ENCODE data around the gene LHFPL3.
"Not testable (repeated sequence)": the region's sequence is repeated elsewhere in the genome, so short reads cannot be mapped to it uniquely, and the experiment has no call there.

LHFPL3 gene

GRCh38 chr7:104903846-104904245, 575.4 kb downstream of the LHFPL3 start:
- DNase-seq = no peak

GRCh38 chr7:104906032-104906431, 577.6 kb downstream of the LHFPL3 start:
- DNase-seq = no peak

- DNase-seq = no peak
Measured at GRCh38 chr7:104906556-104906955, 578.2 kb downstream of the LHFPL3 start.

DNA sequence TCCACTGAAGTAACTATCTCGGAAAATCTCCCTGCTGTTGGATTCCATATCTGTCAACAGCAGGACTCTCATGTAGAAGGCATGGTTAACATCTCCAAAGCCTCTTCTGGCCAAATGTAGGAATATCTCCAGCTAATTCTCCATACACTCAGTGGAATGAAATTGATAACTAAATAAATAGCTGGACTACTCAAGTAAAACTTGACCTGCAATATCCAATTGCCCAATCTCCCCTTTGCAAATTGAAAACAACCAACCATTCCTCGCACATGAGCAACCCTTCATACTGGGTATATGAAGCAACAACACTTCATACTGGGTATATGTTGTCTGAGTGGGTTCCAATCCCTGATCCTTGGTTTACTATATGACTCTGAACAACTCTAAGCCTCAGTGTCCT, 580.2 kb downstream of the LHFPL3 start:
- no peak for DNase-seq

GRCh38 chr7:104909096-104909495, 580.7 kb downstream of the LHFPL3 start:
- no peak for DNase-seq

GRCh38 chr7:104914421-104914820, 586.0 kb downstream of the LHFPL3 start:
- no peak for DNase-seq

- no peak for DNase-seq
Measured at GRCh38 chr7:104921596-104921995, 593.2 kb downstream of the LHFPL3 start.

DNA sequence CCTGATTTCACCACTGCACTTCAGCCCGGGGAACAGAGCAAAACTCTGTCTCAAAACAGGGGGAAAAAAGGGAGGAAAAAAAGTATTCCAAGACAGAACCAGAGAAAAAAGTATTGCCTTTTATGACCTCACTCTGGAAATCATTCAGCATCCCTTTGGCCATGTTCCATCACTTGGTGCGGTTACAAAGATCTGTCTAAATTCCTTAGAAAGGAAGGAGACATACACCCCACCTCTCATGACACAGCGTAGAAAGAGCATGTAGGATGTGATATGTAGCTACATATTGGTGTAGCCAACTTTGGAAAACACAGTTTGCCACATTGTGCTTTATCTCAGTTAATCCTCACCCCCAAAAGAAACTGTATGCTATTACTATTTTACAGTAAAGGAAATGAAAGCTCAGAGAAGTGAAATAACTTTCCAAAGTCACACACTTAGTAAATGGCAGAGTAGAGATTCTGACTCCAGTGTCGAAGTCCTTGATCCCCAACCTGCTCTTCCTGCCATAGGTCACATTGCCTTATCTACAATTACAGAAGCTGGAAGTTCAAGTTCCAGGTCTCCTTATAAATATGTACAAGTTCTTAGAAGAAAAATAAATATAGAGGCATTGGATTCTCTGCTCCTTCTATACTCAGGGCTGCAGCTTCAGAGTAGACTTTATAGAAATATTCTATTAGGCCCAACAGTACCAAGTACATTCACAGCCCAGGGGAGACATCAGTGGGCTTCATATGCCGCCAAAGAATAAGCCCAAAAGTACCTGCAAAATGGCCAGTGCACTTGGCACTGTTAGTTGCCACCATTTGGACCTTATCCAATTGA, 594.0 kb downstream of the LHFPL3 start:
- no peak for DNase-seq

DNA sequence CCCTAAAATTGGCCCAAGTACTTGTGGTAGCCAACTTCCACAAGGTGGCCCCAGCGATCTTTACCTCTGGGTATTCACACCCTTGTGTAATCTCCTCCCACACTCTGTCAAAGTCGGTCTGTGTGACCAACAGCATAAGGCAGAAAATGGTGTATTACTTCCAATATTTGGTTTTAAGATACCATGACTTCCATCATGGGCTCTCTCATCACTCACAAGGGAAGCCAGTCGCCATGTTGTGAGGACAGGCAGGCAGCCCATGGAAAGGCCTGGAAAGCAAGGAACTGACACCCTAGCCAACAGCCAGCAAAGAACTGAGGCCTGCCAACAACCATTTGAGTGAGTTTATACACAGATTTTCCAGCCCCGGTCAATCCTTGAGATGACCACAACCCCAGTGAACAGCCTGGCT, 594.6 kb downstream of the LHFPL3 start:
- DNase-seq = peak; percentile 75

- not testable (repeated sequence) for DNase-seq
Measured at GRCh38 chr7:104926189-104926588, 597.8 kb downstream of the LHFPL3 start.

- DNase-seq = no peak
Measured at GRCh38 chr7:104926601-104927041, 598.2 kb downstream of the LHFPL3 start.

- DNase-seq = no peak
Measured at GRCh38 chr7:104927055-104927454, 598.7 kb downstream of the LHFPL3 start.

- no peak for DNase-seq
Measured at GRCh38 chr7:104928721-104929400, 600.5 kb downstream of the LHFPL3 start.

- no peak for DNase-seq
Measured at GRCh38 chr7:104929921-104930320, 601.5 kb downstream of the LHFPL3 start.

DNA sequence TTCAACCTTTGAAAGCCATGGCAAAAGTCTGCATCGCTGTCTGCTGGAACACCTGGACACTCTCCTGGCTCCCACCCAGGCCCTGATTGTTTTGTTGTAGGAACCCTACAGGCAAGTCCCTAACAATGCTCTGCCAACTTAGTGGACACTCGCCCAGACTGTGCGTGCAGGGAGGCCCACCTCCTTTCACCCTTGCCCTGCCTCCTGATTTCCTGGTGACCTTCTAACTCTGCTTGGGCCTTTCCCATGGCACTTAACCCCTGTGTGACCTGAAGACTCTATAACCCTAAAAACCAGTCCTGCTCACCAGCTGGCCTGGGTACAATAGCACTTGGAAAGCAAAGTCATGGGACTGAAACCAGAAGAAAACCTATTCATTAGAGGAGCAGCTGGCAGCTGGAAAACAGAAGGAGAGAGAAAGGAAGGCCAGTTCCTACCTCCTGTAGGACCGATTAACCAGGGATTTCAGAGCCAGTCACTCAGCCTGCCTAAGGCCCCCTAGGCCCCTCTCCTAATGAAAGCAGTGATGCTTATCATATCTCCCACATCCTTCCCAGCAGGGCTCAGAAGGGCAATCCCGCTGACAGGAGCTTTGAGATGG, 602.9 kb downstream of the LHFPL3 start:
- no peak for DNase-seq

DNA sequence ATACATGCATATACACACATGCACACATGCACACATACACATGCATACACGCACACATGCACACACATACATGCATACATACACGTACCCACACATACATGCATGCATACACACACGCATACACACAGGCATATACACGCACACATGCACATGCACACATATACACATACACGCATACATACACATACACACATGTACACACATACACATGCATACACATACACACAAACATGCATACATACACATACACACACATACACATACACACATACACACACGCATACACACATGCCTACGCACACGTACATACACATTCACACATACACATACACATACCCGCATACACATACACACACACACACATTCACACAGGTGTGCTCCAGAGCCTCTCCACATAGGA, 604.6 kb downstream of the LHFPL3 start:
- DNase-seq = no peak

DNA sequence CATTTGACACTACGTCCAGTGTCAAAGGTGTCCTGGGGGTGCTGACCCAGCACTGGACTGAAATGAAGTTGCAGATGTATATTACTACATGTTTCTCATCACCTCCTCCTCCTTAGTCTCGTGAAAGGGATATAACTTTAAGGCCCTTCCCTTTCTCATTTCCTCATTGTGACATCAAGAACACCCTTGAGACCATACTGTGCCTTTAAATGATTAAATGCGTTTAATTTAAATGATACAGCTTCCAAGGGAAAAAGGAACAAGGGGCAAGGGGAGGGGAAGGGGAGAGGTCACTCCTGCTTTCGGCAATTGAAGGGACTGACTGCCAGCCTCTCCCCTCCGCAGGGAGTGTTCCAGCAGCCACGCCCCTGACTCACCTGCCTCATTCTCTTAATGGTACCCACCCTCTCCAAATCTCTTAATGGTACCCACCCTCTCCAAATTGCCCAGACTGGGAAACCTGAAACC, 605.2 kb downstream of the LHFPL3 start:
- no peak for DNase-seq

DNA sequence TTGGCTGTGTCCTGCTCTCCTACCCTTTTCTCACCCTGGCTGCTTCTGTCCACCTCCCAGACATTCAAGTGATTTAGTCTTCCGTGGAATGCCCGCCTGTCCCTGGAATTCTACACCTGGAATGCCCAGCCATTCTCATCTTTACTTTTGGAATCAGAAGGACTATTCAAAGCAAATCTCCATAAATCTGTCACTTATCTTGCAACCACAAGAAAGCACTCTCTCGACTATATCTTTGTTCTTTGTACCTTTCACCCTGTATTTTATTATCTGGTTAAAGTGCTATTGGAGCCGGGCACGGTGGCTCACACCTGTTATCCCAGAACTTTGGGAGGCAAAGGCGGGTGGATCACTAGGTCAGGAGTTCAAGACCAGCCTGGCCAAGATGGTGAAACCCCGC, 606.3 kb downstream of the LHFPL3 start:
- no peak for DNase-seq

DNA sequence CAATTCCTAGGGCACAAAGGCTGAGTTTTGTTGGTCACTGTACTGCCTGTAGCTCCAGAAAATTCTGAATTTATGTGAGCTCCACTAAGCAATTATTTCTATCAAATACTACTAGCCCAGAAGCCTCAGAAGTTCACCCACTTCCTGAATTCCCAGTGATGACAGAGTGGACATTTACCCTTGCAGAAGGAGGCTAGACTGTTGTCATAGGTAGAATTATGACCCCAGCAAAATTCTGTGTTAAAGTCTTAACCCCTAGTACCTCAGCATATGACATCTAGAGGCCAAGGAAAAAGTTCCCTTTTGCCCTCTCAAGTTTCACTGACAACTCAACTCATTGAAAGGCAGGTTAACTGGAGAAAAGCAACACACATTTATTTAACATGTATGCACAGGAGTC, 606.9 kb downstream of the LHFPL3 start:
- DNase-seq = no peak

DNA sequence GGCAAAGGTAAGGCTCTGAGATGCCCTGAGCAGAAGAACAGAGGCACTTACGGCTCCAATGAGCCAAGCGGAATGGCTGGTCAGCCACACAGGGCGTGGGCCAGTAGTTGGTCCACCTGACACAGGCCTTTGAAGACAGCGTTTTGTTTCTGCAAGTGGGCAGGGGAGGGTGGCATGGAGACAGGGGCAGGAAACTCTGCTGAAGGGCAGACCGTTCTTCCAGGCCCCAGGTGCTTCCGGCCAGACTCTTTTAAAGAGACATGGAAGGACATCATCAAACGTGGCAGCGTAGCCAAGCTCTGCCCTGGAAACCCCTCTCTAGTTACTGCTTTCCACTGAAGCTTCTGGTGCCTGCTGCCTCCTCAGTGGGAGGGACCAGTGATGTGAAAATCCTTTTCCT, 608.1 kb downstream of the LHFPL3 start:
- DNase-seq = no peak

GRCh38 chr7:104937489-104937888, 609.1 kb downstream of the LHFPL3 start:
- DNase-seq = not testable (repeated sequence)

- no peak for DNase-seq
Measured at GRCh38 chr7:104938741-104939390, 610.5 kb downstream of the LHFPL3 start.

GRCh38 chr7:104940023-104940710, 611.8 kb downstream of the LHFPL3 start:
- no peak for DNase-seq

Measured in stimulated activated CD4-positive, alpha-beta T cell treated with anti-CD3 and anti-CD28 coated beads, Interleukin-1b, Interleukin-23, amount 100 ng/mL, for 48 hours (primary cell).